GM18508 (cell line): ENCODE data around the gene USB1.

Experiments used
- ATAC-seq: cut with Tn5 transposase; IDR thresholded peaks from one replicate; pipeline ENCODE4 v1.9.1; 2021; ENCODE audit warnings: moderate number of reproducible peaks; ENCODE audit not compliant: insufficient read depth, unreplicated experiment

Gene USB1

DNA sequence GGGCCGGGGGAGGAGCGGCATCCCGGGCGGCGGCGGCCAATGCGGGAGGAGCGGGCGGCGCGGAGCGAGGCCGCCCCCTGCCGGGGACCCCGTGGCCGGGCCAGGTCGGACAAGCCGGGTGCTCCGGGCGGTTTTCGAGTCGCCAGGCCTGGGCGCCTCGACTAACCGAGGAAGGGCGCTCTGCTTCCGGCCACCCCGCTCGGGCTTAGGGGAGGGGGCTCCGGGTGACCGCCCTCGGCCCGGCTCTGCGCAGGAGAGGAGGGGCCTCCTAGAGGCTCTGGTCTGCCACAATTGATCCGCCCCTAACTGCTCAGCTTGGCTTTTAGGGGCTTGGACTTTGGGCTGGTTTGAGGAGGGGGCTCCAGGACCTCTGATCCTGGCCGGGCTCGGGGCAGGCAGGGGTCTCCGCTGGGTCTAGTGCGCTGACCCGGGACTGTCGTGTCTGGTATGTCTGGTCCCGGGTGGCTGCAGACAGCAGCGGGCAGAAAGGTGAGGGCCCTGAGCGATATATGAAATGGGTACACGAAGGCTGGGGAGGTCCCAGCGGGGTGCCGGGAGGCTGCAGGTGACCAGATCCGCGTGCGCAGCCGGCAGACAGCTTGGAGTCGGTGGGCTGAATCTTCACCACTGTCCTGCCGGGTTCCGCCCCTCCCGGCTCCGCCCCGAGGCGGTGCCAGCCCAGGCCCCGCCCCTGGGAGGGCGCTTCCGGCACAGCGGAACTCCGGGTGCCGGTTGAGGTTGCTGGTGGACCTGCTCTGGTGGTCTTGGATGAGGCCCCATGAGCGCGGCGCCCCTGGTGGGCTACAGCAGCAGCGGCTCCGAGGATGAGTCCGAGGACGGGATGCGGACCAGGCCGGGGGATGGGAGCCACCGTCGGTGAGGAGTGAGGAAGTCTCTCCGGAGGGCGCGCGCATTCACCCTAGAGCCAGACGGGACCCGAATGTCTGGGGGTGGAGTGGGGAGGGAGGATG is at the start of gene USB1:
TSS of gene USB1 (plus strand) at position 702 of the 971 bp plus-strand sequence. CDS start at position 779, 77 bp downstream.
- peak; percentile 47 for ATAC-seq

DNA sequence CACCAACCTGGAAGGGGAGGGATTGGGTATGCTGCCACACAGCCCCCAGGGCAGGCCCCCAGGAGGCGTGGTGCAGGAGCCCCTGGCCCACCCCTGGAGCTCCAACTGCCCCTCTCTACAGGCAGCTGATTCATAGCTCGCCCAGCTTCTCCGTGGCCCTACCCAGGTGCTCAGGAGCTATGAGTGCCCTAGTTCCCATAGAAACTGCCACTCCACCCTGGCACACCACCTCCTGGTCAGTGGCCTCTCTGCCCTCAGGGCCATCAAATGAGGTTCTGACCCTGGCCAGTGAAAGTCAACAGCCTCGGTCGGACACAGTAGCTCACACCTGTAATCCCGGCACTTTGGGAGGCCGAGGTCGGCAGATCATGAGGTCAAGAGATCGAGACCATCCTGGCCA is 48.3 kb upstream of the USB1 start:
- ATAC-seq: no peak

DNA sequence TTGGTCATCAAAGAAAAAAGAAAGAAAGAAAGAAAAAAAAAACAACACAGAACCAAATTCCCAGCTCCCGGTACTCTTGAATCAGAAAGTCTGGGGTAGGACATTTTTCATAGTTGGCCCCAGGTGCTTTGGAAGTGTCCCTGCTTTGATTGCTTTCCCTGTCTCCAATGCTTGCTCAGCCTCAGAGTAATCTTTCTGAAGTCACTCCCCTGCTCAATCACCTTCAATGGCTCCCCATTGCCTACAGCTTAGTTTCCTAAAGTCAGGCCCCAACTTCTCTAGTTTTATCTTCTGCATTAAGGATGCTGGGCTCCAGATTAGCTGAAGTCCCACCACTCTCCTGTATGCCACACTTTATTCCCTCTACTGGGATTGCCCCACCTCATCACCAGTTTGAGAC is 47.4 kb upstream of the USB1 start:
- no peak for ATAC-seq

DNA sequence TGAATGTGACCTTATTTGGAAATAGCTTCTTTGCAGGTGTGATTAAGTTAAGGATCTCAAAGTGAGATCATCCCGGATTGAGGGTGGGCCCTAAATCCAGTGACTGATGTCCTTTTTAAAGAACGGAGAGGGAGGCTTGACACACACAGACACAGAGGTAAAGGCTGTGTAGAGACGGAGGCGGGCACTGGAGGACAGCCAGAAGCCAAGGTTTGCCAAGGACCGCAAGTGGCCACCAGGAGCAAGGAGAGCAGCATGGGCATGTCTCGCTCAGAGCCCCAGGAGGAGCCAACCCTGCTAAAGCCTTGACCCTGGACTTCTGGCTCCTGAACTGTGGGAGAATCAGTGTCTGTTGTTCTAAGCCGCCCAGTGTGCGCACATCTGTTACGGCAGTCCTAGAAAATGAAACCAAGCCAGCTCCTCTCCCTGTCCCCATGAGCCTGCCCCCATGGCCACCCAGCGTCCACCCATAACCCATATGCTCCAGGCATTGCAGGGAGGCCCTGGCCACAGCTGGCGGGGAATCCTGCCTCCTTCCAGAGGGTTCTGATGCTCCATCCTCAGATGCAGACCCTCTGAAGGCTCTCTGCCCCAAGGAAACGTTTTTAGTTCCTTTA is 45.5 kb upstream of the USB1 start:
- ATAC-seq: no peak

DNA sequence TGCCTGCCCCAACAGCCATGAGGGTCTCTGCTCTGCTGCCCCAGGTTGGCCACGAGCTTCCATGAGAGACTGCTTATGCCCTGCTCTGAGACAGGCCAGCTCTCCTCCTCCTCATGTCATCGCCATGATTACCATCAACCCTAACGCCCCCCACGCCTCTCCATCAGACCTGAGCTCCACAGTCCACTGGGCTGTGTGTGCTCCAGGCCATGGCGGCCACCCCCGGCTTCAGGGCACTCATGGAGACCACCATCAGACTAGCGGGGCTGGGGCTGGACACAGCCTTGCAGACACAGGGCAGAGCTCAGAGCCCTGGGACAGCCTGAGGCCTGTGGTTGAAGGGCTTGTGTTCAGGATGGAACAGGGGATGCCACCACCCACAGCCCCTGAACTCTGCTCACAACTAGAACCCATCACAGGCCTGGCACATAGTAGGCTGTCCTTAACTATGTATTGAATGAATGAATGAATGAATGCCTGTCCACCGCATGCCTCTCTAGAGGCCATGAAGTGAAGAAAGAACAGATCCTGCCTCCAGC is 44.9 kb upstream of the USB1 start:
- no peak for ATAC-seq

- ATAC-seq: no peak
Observed at GRCh38 chr16:57956924-57957672, 44.1 kb upstream of the USB1 start.

- no peak for ATAC-seq
Observed at GRCh38 chr16:57957673-57958392, 43.4 kb upstream of the USB1 start.

DNA sequence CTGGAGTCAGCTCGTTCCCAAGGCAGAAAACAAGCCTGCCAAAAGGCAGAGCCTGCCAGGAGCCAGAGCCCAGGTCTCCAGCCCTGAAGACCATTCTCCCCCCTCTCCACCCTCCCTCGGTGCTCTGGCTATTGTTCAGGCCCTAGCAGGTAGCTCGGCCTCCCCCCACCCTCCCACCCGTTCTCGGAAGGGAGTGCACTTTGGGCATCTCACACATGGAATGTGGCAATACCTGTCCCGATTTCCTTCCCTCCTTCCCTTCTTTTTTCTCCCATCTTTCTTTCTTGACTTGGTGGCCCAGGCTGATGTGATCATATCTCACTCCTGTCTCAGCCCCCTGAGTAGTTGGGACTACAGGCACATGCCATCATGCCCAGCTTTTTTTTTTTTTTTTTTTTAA is 42.7 kb upstream of the USB1 start:
- no peak for ATAC-seq

DNA sequence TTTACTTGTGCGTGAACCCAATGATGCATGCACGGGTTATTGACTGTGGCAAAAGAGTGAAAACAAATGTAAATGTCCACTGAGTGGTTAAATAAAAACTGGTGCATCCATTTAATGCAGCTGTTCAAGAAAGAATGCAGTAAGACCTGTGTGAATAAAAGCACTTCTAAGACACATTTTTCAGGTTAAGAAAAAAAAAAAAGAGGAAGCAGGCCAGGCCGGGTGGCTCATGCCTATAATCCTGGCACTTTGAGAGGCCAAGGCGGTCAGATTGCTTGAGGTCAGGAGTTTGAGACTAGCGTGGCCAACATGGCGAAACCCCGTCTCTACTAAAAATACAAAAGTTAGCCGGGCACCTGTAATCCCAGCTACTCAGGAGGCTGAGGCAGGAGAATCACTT is 42.1 kb upstream of the USB1 start:
- no peak for ATAC-seq

DNA sequence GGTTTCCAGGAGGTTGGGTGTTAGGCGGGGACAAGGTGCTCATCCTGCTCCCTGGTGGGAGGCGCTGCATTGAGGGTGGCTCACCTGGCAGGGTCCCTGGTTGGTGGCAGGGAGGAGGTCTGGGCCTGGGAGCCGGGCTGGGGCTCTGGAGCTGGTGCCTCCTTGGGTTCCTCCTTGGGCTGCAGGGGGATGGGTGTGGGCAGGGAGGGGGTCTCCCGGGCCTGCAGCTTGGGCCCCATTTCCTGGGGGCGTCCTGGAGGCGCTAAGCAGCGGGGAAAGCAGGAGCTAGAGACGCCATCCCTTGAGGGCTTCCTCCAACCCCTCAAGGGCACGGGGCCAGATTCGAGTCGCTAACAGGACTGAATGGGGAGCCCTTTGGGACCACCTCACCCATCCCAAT is 41.4 kb upstream of the USB1 start:
- ATAC-seq: no peak

- ATAC-seq: no peak
Observed at GRCh38 chr16:57960310-57960709, 40.9 kb upstream of the USB1 start.

DNA sequence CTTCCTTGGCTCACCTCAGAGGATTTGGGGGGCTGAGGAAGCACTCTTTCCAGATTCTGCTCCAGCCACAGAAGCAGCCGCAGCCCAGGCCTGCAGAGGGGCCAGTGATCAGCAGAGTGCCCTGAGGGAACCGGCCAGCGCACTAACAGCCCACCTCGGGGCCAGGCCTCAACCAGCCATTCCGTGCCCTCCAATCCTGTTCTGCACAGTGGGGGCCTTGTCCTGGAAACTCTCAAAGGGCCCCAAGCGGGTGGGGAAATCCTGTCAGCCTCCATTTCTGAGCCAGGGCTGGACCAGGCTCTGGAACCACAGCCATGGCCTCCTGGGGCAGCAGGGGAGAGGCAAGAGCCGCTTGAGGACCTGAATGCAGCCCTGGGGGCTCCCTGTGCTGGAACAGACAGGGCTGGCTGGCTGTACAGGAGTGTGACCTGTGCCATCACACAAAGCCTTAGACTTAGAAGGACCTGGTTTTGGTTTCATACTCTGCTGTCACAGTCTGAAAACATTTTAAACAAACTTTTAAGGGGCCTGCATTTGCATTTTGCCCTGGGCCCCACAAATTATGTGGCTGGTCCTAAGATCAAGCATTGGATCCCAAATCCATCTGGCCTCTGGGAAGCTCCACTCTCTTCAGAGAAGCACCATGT is 40.3 kb upstream of the USB1 start:
- no peak for ATAC-seq

DNA sequence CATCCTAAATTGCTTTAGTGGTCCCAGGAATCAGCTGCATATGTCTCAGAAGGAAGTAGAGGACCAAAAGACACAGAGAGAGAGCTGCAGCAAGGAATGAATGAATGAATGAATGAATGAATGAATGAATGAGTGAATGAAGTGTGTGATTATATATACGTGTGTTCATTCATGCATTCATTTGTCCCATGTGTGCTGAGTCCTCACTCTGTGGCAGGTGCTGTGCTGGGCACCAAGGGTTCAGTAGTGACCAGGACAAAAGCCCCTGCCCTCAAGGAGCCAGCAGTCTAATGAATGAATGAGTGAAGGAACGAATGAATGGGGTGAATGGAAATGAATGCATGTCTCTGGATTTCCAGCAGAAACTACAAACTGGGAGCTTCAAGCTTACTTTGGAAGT is 39.7 kb upstream of the USB1 start:
- ATAC-seq: no peak

DNA sequence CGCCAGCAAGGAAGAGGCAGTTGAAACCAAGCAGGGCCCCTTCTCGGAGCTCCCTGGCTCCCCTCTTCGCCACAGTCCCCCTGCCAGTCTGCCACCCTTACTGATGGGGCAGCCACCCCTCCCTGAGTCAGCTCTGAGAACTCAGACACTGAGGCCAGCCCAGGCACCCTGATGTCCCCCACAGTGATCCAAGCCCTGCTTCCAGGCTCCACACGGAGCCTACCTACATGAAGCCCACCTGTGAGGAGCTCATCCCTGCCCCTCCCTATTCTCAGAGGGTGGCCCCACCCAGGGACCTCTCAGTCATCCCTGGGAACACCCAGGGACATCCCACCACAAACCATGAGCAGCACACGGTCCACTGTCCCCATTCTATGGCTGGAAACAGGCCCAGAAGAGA is 39.2 kb upstream of the USB1 start:
- no peak for ATAC-seq

DNA sequence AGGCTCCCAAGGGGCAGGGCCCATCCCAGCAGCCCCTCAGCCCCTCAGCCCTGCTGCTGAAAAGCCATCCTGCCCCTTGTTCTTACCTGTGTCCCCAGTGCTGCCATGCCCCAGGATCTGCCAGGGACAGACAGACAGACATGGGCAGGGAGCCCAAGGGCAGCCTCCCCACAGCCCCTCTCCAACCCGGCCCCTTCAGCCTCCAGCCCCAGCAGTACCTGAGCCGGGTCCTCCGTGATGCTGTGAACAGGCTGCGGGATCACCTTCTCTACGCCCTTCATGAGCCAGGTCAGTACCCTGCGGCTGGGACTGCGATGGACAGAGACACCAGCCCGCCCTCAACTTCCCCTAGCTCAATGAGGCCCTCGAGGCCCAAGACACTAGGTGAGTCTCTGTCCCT is 38.5 kb upstream of the USB1 start:
- no peak for ATAC-seq

DNA sequence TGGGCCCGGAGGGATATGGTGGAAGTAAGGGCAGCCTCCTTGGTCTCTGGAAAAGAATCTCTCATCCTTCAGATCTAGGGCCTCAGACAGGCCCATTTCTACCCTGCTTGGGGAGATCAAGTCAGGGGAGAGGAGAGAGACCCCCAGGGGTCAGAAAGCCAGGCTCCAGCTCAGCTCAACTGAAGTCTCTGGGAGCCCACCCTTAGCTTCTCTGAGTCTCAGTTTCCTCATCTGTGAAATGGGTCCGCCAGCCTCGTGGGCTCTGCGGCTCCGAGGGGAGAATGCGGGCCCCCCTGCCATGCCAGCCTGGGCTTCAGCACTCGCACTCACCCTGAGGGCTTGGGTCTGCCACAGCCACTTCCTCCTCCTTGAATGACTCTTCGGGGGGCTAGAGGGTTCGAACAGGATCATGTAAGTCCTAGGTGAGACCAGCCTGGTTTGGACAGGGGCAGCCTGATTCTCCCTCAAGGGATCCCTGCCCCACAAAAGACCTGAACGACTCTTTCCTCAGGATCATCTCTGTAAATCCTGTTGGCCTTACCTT is 37.0 kb upstream of the USB1 start:
- no peak for ATAC-seq

GRCh38 chr16:57966204-57966771 is 34.9 kb upstream of the USB1 start:
- no peak for ATAC-seq

DNA sequence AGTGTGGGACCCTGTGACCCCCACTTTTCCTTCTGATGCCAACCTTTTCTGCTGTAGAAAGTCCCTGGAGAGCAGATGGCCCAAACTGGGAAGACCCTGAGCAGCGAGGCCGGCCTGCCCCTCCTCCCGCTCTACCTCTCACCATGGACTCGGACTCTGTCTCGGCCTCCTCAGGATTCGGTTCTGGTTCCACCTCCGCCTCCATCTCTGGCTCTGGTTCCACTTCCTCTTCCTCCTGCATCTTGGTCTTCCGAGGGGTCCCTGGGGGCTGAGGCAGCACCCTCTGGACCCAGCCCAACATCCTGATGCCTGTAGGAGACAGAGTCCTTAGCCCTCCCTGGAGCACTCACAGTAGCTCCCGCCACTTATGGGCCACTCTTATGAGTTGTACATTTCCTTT is 34.2 kb upstream of the USB1 start:
- no peak for ATAC-seq

- no peak for ATAC-seq
Observed at GRCh38 chr16:57967916-57968315, 33.3 kb upstream of the USB1 start.
